SH-SY5Y (cell line): ENCODE data around the gene PIRT.

Experiments
- GATA2 ChIP-seq: IDR thresholded peaks from 2 replicates; pipeline ENCODE4 v1.6.1; 2011; ENCODE audit warnings: mild to moderate bottlenecking, low read depth, low read length
- GATA3 ChIP-seq: IDR thresholded peaks from 2 replicates; pipeline ENCODE4 v1.6.1; 2011; ENCODE audit warnings: low read depth, mild to moderate bottlenecking, low read length, moderate library complexity

DNA sequence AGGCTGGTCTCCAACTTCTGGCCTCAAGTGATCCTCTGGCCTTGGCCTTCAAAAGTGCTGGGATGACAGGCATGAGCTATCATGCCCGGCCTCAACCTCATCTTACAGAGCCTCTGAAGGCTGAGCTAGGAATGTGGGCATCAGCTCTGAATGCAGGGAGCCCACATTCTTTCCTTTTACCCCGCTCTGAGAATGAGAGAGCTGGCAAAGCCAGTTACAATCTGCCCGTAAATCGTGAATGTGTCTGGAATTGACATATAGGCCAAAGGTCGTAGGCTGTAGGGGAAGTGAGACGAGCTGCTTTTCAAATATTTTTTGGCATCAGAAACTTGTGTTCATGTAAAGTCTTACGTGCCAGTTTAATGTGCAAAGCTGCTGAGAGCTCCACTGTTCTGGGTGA lies 38.5 kb downstream of the PIRT start:
- no peak for TF ChIP-seq GATA2
- TF ChIP-seq GATA3: no peak
